ENCODE data around the gene BHLHA15.

Gene BHLHA15

GRCh38 chr7:98163704-98164494, 47.3 kb upstream of the BHLHA15 start:
- no peak overlapping the region for H3K4me2 ChIP-seq (ENCODE audit: low read depth, low read length, poor library complexity, severe bottlenecking)
- H3K9me2 ChIP-seq (replicated peaks; ENCODE audit: insufficient read depth, low read length), result no peaks in the 10 kb centered on the region
- H3K27me3 ChIP-seq (ENCODE audit: low read length), result no peaks in the 10 kb centered on the region
- no peak overlapping the region for H3K9ac ChIP-seq (ENCODE audit: low read length)
- H3F3A ChIP-seq (ENCODE audit: insufficient read depth), result no peaks in the 10 kb centered on the region
- no peak overlapping the region for H3K4me3 ChIP-seq (ENCODE audit: insufficient read depth, low read length, poor library complexity, severe bottlenecking)
- H3K79me2 ChIP-seq (ENCODE audit: insufficient read depth, low read length), result no peaks in the 10 kb centered on the region
- no peak overlapping the region for H3K27ac ChIP-seq (ENCODE audit: low read depth, low read length)
- TF ChIP-seq EZH2phosphoT487 (conservative IDR thresholded peaks at IDR 0.05; ENCODE audit: low read length), result no peak
- TF ChIP-seq CTCF (IDR thresholded peaks at IDR 0.05; ENCODE audit: insufficient read depth, low read length, poor library complexity, severe bottlenecking), result no peak
- no peaks in the 10 kb centered on the region for H3K36me3 ChIP-seq (ENCODE audit: low read length)
- no peaks in the 10 kb centered on the region for H3K9me3 ChIP-seq (ENCODE audit: insufficient read depth, low read length)
- no peaks in the 10 kb centered on the region for H4K20me1 ChIP-seq (ENCODE audit: low read depth, low read length)
- no peak overlapping the region for H2AFZ ChIP-seq (ENCODE audit: low read depth, low read length, severe bottlenecking)

- TF ChIP-seq CTCF (IDR thresholded peaks at IDR 0.05; ENCODE audit: insufficient read depth, low read length, poor library complexity, severe bottlenecking) (peak; percentile 93), EZH2phosphoT487 (conservative IDR thresholded peaks at IDR 0.05; ENCODE audit: low read length) (no peak)
- Histone ChIP-seq H3K27ac (ENCODE audit: low read depth, low read length) (no peak overlapping the region), H3K36me3 (ENCODE audit: low read length) (no peaks in the 10 kb centered on the region), H2AFZ (ENCODE audit: low read depth, low read length, severe bottlenecking) (no peak overlapping the region), H3K9me3 (ENCODE audit: insufficient read depth, low read length) (no peaks in the 10 kb centered on the region), H4K20me1 (ENCODE audit: low read depth, low read length) (0 out of 2 replicates have a peak, but pooled peaks cover 3% of the 10 kb centered on the region), H3F3A (ENCODE audit: insufficient read depth) (no peaks in the 10 kb centered on the region), H3K4me3 (ENCODE audit: insufficient read depth, low read length, poor library complexity, severe bottlenecking) (no peak overlapping the region), H3K9me2 (replicated peaks; ENCODE audit: insufficient read depth, low read length) (no peaks in the 10 kb centered on the region), H3K27me3 (ENCODE audit: low read length) (no peaks in the 10 kb centered on the region), H3K9ac (ENCODE audit: low read length) (no peak overlapping the region), H3K4me2 (ENCODE audit: low read depth, low read length, poor library complexity, severe bottlenecking) (no peak overlapping the region), H3K79me2 (ENCODE audit: insufficient read depth, low read length) (no peaks in the 10 kb centered on the region)
These were observed 45.2 kb upstream of the BHLHA15 start for GRCh38 chr7:98165827-98166667.

GRCh38 chr7:98166668-98166970, 44.6 kb upstream of the BHLHA15 start:
- Histone ChIP-seq H3K36me3 (ENCODE audit: low read length) (no peaks in the 10 kb centered on the region), H3K27ac (ENCODE audit: low read depth, low read length) (no peak overlapping the region), H3K79me2 (ENCODE audit: insufficient read depth, low read length) (no peaks in the 10 kb centered on the region), H3K27me3 (ENCODE audit: low read length) (no peaks in the 10 kb centered on the region), H3K4me2 (ENCODE audit: low read depth, low read length, poor library complexity, severe bottlenecking) (no peak overlapping the region), H3K9me3 (ENCODE audit: insufficient read depth, low read length) (no peaks in the 10 kb centered on the region), H3K4me3 (ENCODE audit: insufficient read depth, low read length, poor library complexity, severe bottlenecking) (no peak overlapping the region), H2AFZ (ENCODE audit: low read depth, low read length, severe bottlenecking) (no peak overlapping the region), H4K20me1 (ENCODE audit: low read depth, low read length) (0 out of 2 replicates have a peak, but pooled peaks cover 3% of the 10 kb centered on the region), H3K9me2 (replicated peaks; ENCODE audit: insufficient read depth, low read length) (no peaks in the 10 kb centered on the region), H3K9ac (ENCODE audit: low read length) (no peak overlapping the region), H3F3A (ENCODE audit: insufficient read depth) (no peaks in the 10 kb centered on the region)
- TF ChIP-seq CTCF (IDR thresholded peaks at IDR 0.05; ENCODE audit: insufficient read depth, low read length, poor library complexity, severe bottlenecking), result no peak
- TF ChIP-seq EZH2phosphoT487 (conservative IDR thresholded peaks at IDR 0.05; ENCODE audit: low read length), result no peak
